WTC11 (cell line): ENCODE data around the gene PTGER1. TPM values are rescaled to one million over a fixed set of nuclear protein-coding genes. Genes with fewer than 3 reads are reported as not detected.

Experiments used
- ATAC-seq: fragments of 200-7000 bp; cut with Tn5 transposase; 2 replicates; pipeline ENCODE4 v1.10.0; 2021; ENCODE audit warnings: mild to moderate bottlenecking, moderate library complexity
- CTCF ChIA-PET: fragments of 300-600 bp; sonication (Branson Sonifier 250); formaldehyde crosslinking; loops from one replicate; lab custom pipeline; 2021; ENCODE audit warnings: antibody characterized with exemption; lab: Charles Lee
- POLR2A ChIA-PET: fragments of 350-600 bp; sonication (Branson Sonifier 250); formaldehyde crosslinking; loops from one replicate; lab custom pipeline; 2021; ENCODE audit warnings: antibody characterized with exemption; lab: Charles Lee
- DNase-seq: peaks from one replicate; pipeline ENCODE4 v3.0.0; 2021; ENCODE audit warnings: low spot score
- H3K27ac Mint-ChIP-seq: 2 replicates; pipeline ENCODE4 v1.8.0; 2021; ENCODE audit warnings: mixed read lengths
- H3K27me3 Mint-ChIP-seq: 2 replicates; pipeline ENCODE4 v1.8.0; 2021; ENCODE audit warnings: low read depth, mild to moderate bottlenecking, moderate library complexity, mixed read lengths
- H3K36me3 Mint-ChIP-seq: 2 replicates; pipeline ENCODE4 v1.8.0; 2021; ENCODE audit warnings: mixed read lengths
- H3K4me1 Mint-ChIP-seq: 2 replicates; pipeline ENCODE4 v1.8.0; 2022; ENCODE audit warnings: mixed read lengths
- H3K4me3 Mint-ChIP-seq: 2 replicates; pipeline ENCODE4 v1.8.0; 2021; ENCODE audit warnings: mild to moderate bottlenecking, moderate library complexity, mixed read lengths
- H3K9me3 Mint-ChIP-seq: 2 replicates; pipeline ENCODE4 v1.8.0; 2021; ENCODE audit warnings: mixed read lengths
- E2F5 ChIP-seq: sonication (generic); formaldehyde crosslinking; IDR thresholded peaks from 2 replicates; pipeline ENCODE4 v1.8.1; 2022; ENCODE audit warnings: mild to moderate bottlenecking, moderate library complexity, missing genetic modification reagents
- ELF4 ChIP-seq: sonication (generic); formaldehyde crosslinking; IDR thresholded peaks from 2 replicates; pipeline ENCODE4 v1.8.1; 2022; ENCODE audit warnings: low read depth, mild to moderate bottlenecking, moderate library complexity, missing genetic modification reagents
- ERG ChIP-seq: fragments of 250-450 bp; sonication (Bioruptor Pico); IDR thresholded peaks from 2 replicates; pipeline ENCODE4 v1.8.0; 2021; ENCODE audit warnings: mild to moderate bottlenecking
- FOXK1 ChIP-seq: sonication (generic); formaldehyde crosslinking; IDR thresholded peaks from 2 replicates; pipeline ENCODE4 v1.8.0; 2022; ENCODE audit warnings: mild to moderate bottlenecking, moderate library complexity, missing genetic modification reagents
- GABPB1 ChIP-seq: sonication (generic); formaldehyde crosslinking; IDR thresholded peaks from 2 replicates; pipeline ENCODE4 v1.8.1; 2023; ENCODE audit warnings: mild to moderate bottlenecking, missing genetic modification reagents
- MXD4 ChIP-seq: fragments of 250-450 bp; sonication (Bioruptor Pico); IDR thresholded peaks from 2 replicates; pipeline ENCODE4 v1.8.0; 2021; ENCODE audit warnings: mild to moderate bottlenecking, moderate library complexity, borderline replicate concordance
- NFATC4 ChIP-seq: fragments of 250-450 bp; sonication (Bioruptor Pico); IDR thresholded peaks from 2 replicates; pipeline ENCODE4 v1.9.0; 2021; ENCODE audit warnings: mild to moderate bottlenecking
- NFYB ChIP-seq: sonication (generic); formaldehyde crosslinking; conservative IDR thresholded peaks from 2 replicates; pipeline ENCODE4 v1.8.0; 2022; ENCODE audit warnings: low read depth, missing genetic modification reagents
- PREB ChIP-seq: sonication (generic); formaldehyde crosslinking; IDR thresholded peaks from 2 replicates; pipeline ENCODE4 v1.8.1; 2022; ENCODE audit warnings: mild to moderate bottlenecking, missing genetic modification reagents, moderate library complexity, borderline replicate concordance
- RORB ChIP-seq: fragments of 250-450 bp; sonication (Bioruptor Pico); IDR thresholded peaks from 2 replicates; pipeline ENCODE4 v1.9.0; 2021; ENCODE audit warnings: mild to moderate bottlenecking
- SOX15 ChIP-seq: fragments of 250-450 bp; sonication (Bioruptor Pico); IDR thresholded peaks from 2 replicates; pipeline ENCODE4 v1.9.0; 2021; ENCODE audit warnings: mild to moderate bottlenecking
- TEAD4 ChIP-seq: sonication (generic); formaldehyde crosslinking; IDR thresholded peaks from 2 replicates; pipeline ENCODE4 v1.8.0; 2022; ENCODE audit warnings: mild to moderate bottlenecking, missing genetic modification reagents
- ZBTB43 ChIP-seq: sonication (generic); formaldehyde crosslinking; IDR thresholded peaks from 2 replicates; pipeline ENCODE4 v1.8.1; 2023; ENCODE audit warnings: mild to moderate bottlenecking, missing genetic modification reagents
- ZNF121 ChIP-seq: sonication (generic); formaldehyde crosslinking; IDR thresholded peaks from 2 replicates; pipeline ENCODE4 v1.8.0; 2023; ENCODE audit warnings: missing genetic modification reagents
- ZNF512 ChIP-seq: sonication (generic); formaldehyde crosslinking; IDR thresholded peaks from 2 replicates; pipeline ENCODE4 v1.8.1; 2022; ENCODE audit warnings: missing genetic modification reagents, borderline replicate concordance
- ZNF671 ChIP-seq: fragments of 250-450 bp; sonication (Bioruptor Pico); IDR thresholded peaks from 2 replicates; pipeline ENCODE4 v1.8.0; 2021; ENCODE audit warnings: mild to moderate bottlenecking
- ZSCAN18 ChIP-seq: fragments of 250-450 bp; sonication (Bioruptor Pico); IDR thresholded peaks from 2 replicates; pipeline ENCODE4 v2.1.2; 2022; ENCODE audit warnings: mild to moderate bottlenecking, moderate library complexity
- total RNA-seq: library from RNA; stranded (reverse); gene quantifications from 3 replicates; pipeline ENCODE4 v1.2.3, GENCODE V29; 2021
- TF ChIP-seq, protein P1 (sequence below): fragments of 250-450 bp; sonication (Bioruptor Pico); IDR thresholded peaks from 2 replicates; pipeline ENCODE4 v1.9.0; 2021; ENCODE audit warnings: moderate library complexity, mild to moderate bottlenecking, inconsistent platforms, borderline replicate concordance

The PTGER1 gene
- total RNA-seq, 1 experiment from 2014 or later, result 0.68 TPM

- Mint-ChIP-seq H3K27ac (peak overlapping the region; percentile 74), H3K9me3 (no peaks in the 10 kb centered on the region), H3K4me3 (peak overlapping the region; percentile 65), H3K4me1 (peaks cover 12% of the 10 kb centered on the region), H3K27me3 (peaks cover 23% of the 10 kb centered on the region), H3K36me3 (no peaks in the 10 kb centered on the region)
- ATAC-seq, result no peak
- TF ChIP-seq RORB (no peak), NFATC4 (no peak), SOX15 (CRISPR knock-in tag) (no peak), TEAD4 (no peak), NFYB (CRISPR knock-in tag) (no peak), GABPB1 (no peak), ZNF671 (CRISPR knock-in tag) (no peak), E2F5 (CRISPR knock-in tag) (no peak), MXD4 (CRISPR knock-in tag) (no peak), ZSCAN18 (no peak), ZNF512 (CRISPR knock-in tag) (no peak), ELF4 (CRISPR knock-in tag) (no peak), ZNF121 (no peak), PREB (CRISPR knock-in tag) (no peak), ZBTB43 (CRISPR knock-in tag) (no peak), ERG (CRISPR knock-in tag) (no peak), FOXK1 (CRISPR knock-in tag) (no peak)
- TF ChIP-seq, protein P1, sequence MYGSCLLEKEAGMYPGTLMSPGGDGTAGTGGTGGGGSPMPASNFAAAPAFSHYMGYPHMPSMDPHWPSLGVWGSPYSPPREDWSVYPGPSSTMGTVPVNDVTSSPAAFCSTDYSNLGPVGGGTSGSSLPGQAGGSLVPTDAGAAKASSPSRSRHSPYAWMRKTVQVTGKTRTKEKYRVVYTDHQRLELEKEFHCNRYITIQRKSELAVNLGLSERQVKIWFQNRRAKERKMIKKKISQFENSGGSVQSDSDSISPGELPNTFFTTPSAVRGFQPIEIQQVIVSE (CRISPR knock-in tag), result no peak
- POLR2A ChIA-PET, result no interaction called here
- CTCF ChIA-PET, result interaction anchor here (0.8 to 1.7 kb wide), 3 partner anchors 29 to 46 kb away, joined by 3 to 8 read pairs (median 6); no protein-coding TSS in a partner anchor
- no peak for DNase-seq
Observed at GRCh38 chr19:14434543-14435319, 40.4 kb downstream of the PTGER1 start.
